Spinal cord (tissue), 10 donors: ENCODE data around the gene SLC8A3. TPM values are rescaled to one million over a fixed set of nuclear protein-coding genes. Genes with fewer than 3 reads are reported as not detected.
A peak's percentile ranks its signal among the peaks of the same experiment; 100 is the strongest.

Experiments
- DNase-seq, 6 donors: peaks; one replicate each; pipeline versions ENCODE4 v3.0.0 to v3.0.0-alpha.2; 2013 to 2015; ENCODE audit warnings: low spot score in 6 of 6, low read depth in 4 of 6
- H3K27ac ChIP-seq: one replicate; pipeline ENCODE4 v1.5.1; 2013; ENCODE audit warnings: low read depth, low read length, control low read depth
- H3K27me3 ChIP-seq: one replicate; pipeline ENCODE4 v1.6.1; 2013; ENCODE audit warnings: low read length; ENCODE audit not compliant: control insufficient read depth, insufficient read depth
- H3K36me3 ChIP-seq: one replicate; pipeline ENCODE4 v1.6.1; 2013; ENCODE audit warnings: low read length; ENCODE audit not compliant: control insufficient read depth, insufficient read depth
- H3K4me1 ChIP-seq: one replicate; pipeline ENCODE4 v1.6.1; 2013; ENCODE audit warnings: low read length; ENCODE audit not compliant: control insufficient read depth, insufficient read depth
- H3K4me3 ChIP-seq: one replicate; pipeline ENCODE4 v1.5.1; 2013; ENCODE audit warnings: low read depth, low read length, control low read depth
- H3K9me3 ChIP-seq: one replicate; pipeline ENCODE4 v1.6.1; 2013; ENCODE audit warnings: low read length; ENCODE audit not compliant: control insufficient read depth, insufficient read depth
- WGBS: methylation state at CpG from one replicate; pipeline ENCODE4 v1.1.5; 2013; ENCODE audit warnings: missing lambda C conversion rate; ENCODE audit not compliant: insufficient coverage; 5-methylcytosine and 5-hydroxymethylcytosine counted together
- polyA plus RNA-seq, 2 donors: library from polyadenylated mRNA; unstranded; fragments of 120-200 nt; gene quantifications; one replicate each; pipeline ENCODE4 v1.2.1, GENCODE V29; 2013; ENCODE audit not compliant: insufficient read length in 2 of 2
- total RNA-seq, 2 donors: library from RNA; depleted of rRNA in 1 of 2; stranded (reverse); fragments of 120-200 nt in 1 of 2; fragments of >200 nt in 1 of 2; gene quantifications; one replicate each; pipeline versions ENCODE4 v1.2.3 to v1.2.4, GENCODE V29; 2013 to 2014
- donor health status: healthy.

Gene SLC8A3
- total and polyA plus RNA-seq, 4 donors: 11.1 to 39.9 (median 28.8) TPM

DNA sequence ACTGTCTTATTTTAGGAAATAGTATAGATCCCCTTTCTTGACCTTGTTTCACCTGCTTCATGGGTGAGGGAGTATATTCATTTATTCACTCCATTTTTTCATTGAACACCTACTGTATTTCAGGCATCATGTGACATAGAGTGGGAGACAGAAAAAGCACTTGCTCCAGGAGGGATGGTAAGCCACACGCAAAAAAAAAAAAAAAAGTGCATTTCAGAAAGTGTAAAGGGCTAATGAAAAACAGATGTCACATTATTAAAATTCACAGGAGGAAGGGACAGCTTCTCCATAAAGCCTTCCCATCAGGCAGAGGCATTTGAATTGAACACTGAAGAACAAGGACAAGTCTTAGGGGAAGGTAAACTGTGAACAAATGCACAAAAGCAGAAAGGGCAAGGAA lies 7.5 kb downstream of the SLC8A3 start:
- no peaks in the 10 kb centered on the region for H3K36me3 ChIP-seq
- H3K4me3 ChIP-seq: no peak overlapping the region
- no CpG with 5 or more reads among the region's 1 CpG for WGBS
- no peak for DNase-seq
- H3K27ac ChIP-seq: no peak overlapping the region
- no peaks in the 10 kb centered on the region for H3K27me3 ChIP-seq
- H3K9me3 ChIP-seq: no peaks in the 10 kb centered on the region
- H3K4me1 ChIP-seq: no peaks in the 10 kb centered on the region

DNA sequence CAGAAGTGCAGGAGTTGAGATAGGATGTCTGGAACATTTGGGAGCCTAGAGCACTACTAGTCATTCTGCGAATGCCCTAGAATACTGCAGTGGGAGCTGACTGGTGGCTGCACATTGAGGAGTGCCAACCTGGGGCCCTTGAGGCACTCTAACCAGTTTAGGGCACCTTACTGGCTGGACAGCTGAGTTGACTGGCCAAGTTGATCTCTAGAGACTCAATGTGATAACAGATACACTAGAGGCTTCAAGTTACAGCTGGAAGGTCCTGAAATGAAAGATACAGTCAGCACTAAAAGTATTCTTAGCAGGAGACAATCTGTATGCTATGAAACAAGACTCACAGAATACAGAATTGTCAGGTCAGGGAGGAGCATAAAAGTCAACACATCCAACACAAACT lies 8.0 kb downstream of the SLC8A3 start:
- H3K4me1 ChIP-seq: no peaks in the 10 kb centered on the region
- whole genome bisulfite sequencing: 92% methylated on average over 1 of the region's 1 CpG

DNA sequence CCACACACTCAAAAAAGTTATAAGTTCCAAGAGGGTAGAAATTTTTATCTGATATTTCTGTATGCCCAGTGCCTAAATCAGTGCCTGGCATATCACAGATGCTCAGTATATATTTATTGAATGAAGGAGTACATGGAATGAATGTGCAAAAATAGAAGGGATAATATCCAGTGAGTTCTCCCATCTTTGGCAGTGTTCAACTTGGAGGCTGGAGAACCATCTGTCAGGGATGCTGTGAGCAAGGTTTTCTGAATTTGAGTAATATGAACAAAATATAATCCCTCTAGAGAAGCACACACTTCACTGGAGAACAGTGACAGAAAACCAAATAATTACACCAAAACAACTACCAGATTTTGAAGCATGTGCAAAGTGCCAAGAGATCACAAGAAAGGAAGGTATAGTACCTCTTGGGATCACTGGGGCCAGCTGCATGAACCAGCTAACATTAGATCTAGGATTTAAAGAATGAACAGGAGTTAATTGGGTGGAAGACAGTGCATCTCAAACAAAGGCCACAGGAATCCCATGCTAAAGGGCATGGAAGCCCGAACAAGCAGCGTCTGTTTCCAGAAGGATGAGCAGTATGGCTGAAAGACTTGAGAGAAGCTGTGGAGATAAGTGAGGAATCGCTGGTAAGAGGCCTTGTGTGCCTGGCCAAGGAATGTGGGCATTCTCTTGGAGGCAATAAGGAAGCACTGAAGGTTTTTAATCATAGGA lies 11.5 kb downstream of the SLC8A3 start:
- Histone ChIP-seq H3K27me3 (no peaks in the 10 kb centered on the region), H3K4me1 (no peaks in the 10 kb centered on the region), H3K36me3 (no peaks in the 10 kb centered on the region), H3K9me3 (no peaks in the 10 kb centered on the region), H3K27ac (no peak overlapping the region), H3K4me3 (no peak overlapping the region)
- WGBS: 27% methylated on average over 3 of the region's 3 CpGs
- peak in 1 of 6 donors; percentile 88 for DNase-seq

More for the DNA sequence above, 8.0 kb downstream of the SLC8A3 start:
- DNase-seq: no peak
- no peaks in the 10 kb centered on the region for H3K9me3 ChIP-seq
- no peaks in the 10 kb centered on the region for H3K27me3 ChIP-seq
- H3K4me3 ChIP-seq: no peak overlapping the region
- H3K36me3 ChIP-seq: no peaks in the 10 kb centered on the region
- H3K27ac ChIP-seq: no peak overlapping the region

DNA sequence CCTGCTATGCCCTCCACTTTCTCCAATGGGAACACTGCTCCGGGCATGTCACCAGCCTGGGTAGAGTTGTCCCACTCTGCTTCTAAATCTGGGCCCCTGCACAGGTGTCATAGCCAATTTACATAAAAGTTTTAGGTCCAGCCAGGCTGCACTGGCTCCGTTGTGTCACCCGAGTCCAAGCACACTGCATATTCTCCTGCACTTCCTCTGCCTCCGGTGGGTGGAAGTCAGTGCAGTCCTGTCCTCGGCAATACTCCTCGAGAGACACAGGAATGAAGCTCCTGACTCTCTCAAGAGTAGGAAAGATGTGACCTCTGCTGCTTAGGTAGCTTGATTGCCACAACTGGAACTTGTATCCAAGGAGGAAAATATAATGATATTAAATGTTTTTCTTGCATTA lies 15.2 kb downstream of the SLC8A3 start:
- H3K9me3 ChIP-seq: no peaks in the 10 kb centered on the region
- no peaks in the 10 kb centered on the region for H3K27me3 ChIP-seq
- no peaks in the 10 kb centered on the region for H3K4me1 ChIP-seq
- H3K36me3 ChIP-seq: no peaks in the 10 kb centered on the region
- DNase-seq: no peak
- no peak overlapping the region for H3K4me3 ChIP-seq
- no peak overlapping the region for H3K27ac ChIP-seq
- WGBS: 81% methylated on average over 5 of the region's 6 CpGs

DNA sequence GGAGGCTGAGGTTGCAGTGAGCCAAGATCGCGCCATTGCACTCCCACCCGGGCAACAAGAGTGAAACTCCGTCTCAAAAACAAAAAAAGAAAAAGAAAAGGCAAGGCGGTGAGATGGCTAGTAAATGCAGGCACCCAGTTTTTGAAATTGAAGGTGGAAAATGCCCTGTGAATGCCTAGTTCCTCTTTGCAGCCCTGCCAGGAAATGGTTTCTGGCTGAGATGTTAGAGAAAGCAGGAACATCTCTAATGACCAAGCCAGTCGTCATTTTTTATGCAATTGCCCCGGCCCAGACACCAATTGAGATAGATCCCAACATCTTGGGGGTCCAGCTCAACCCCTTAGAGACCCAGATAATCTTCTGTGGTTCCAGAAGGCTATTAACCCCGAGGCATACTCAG lies 17.0 kb downstream of the SLC8A3 start:
- no peaks in the 10 kb centered on the region for H3K9me3 ChIP-seq
- peaks cover 5% of the 10 kb centered on the region for H3K36me3 ChIP-seq
- H3K4me3 ChIP-seq: no peak overlapping the region
- H3K27me3 ChIP-seq: no peaks in the 10 kb centered on the region
- no peaks in the 10 kb centered on the region for H3K4me1 ChIP-seq
- no peak overlapping the region for H3K27ac ChIP-seq
- 77% methylated on average over 6 of the region's 8 CpGs for WGBS
- no peak for DNase-seq

DNA sequence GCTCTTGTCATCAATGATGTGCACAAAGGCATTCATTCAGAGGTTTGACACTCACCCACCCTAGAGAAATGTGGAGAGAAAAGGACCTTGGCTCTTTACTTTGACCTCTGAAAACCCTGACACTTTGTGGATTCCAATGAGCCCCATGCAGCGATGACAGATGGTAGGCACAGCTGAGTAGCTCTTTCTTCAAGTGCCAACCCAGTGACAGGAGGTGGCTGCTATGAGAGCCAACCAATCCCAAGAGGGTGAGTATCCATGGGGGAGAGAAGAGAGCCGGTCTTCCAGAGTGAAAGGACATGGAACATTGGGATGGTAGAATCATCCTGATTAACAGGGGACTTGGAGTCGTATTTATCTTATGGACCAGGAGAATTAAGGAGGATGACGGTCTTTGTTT lies 17.8 kb downstream of the SLC8A3 start:
- Histone ChIP-seq H3K27me3 (no peaks in the 10 kb centered on the region), H3K36me3 (peaks cover 7% of the 10 kb centered on the region), H3K4me3 (no peak overlapping the region), H3K9me3 (no peaks in the 10 kb centered on the region), H3K4me1 (no peaks in the 10 kb centered on the region), H3K27ac (no peak overlapping the region)
- no peak for DNase-seq
- 100% methylated on average over 4 of the region's 4 CpGs for WGBS

DNA sequence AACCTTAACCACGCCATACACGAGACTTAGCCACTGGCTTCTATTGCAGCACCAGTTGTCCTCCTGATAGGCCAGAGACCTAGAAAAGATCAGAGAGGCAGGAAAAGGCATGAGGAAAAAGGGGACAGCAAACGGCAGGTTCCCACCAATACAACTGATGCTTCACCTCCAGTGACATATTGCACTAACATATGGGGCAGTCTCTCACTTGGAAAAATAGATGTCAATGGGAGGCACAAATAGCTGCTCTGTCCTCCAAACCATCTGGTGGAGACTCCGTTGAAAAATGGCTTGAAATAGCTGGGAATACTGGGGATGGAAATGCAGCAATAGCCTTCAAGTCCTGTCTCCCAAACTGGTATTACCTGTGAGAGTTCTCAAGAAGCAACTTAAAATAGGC lies 20.3 kb downstream of the SLC8A3 start:
- Histone ChIP-seq H3K27ac (no peak overlapping the region), H3K4me1 (no peaks in the 10 kb centered on the region), H3K4me3 (no peak overlapping the region), H3K36me3 (peaks cover 7% of the 10 kb centered on the region), H3K27me3 (no peaks in the 10 kb centered on the region), H3K9me3 (no peaks in the 10 kb centered on the region)
- 93% methylated on average over 3 of the region's 4 CpGs for WGBS
- DNase-seq: no peak

DNA sequence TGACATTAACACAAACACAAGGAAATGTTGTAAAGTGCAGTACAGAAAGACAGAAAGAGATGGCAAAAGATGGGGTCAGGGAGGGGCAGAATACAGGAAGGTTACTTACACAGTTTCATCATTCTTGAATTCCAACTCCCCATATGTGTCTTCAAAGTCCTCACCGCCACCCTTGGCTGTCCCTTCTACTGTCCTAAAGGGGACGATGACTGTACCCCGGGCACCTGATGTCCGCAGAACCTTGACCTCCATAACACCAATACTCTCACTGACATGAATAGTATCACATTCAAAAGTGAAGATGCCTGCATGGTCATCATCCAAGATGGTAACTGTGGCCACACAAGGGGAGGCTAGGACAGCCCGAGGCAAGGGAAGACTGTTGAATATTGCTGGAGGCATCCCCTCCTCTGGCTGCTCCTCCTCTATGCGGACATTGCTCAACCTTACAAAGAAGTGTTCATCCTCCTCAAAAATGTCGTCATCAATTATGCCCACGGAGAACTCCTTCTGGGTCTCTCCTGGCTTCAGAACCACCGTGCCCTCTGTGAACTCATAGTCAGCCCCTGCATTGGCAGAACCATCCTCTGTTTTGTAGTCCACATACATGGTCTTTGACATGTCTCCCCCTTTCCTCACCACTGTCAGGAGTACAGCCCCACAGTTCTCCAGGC lies 22.1 kb downstream of the SLC8A3 start:
- peaks cover 7% of the 10 kb centered on the region for H3K36me3 ChIP-seq
- no peak overlapping the region for H3K4me3 ChIP-seq
- no peaks in the 10 kb centered on the region for H3K9me3 ChIP-seq
- no peaks in the 10 kb centered on the region for H3K4me1 ChIP-seq
- H3K27me3 ChIP-seq: no peaks in the 10 kb centered on the region
- WGBS: 96% methylated on average over 9 of the region's 9 CpGs
- H3K27ac ChIP-seq: no peak overlapping the region
- DNase-seq: no peak

DNA sequence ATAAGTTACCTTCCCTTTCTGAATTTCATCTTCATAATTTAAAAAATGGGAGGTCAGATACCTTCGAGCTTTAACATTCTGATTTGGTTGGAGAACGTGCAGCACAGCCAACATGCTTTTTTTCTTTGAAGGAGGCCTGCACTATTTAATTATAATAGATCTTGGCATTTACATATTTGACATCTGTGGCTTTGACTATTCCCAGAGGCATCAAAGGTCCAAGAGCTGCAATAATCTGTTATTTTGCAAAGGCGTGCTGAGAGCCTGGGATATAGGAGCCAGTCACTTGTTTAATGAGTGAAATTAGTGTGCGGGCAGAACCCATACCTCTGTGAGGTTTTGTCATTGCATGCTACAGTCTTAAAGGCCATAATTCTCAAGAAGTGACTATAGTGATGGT lies 26.4 kb downstream of the SLC8A3 start:
- DNase-seq: no peak

DNA sequence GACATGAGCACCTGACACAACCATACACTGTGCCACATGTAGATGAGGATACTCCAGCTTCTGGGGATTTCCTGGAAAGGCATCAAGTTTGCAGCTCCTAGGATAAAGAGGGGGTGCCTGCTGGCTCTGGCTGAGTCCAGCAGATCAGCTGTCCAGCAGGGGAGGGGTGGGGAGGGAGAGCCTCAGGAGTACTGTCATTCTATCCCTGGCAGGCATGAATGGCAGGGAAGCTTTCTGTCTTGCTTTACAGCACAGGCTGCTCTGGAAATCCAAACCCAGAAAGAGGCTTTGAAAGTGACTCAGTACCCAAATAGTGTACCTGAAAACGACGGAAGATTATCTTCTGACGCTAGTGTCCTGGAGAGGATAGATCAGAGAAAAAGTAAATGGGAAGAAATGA lies 32.2 kb downstream of the SLC8A3 start:
- no peaks in the 10 kb centered on the region for H3K9me3 ChIP-seq
- no CpG with 5 or more reads among the region's 3 CpGs for WGBS
- no peaks in the 10 kb centered on the region for H3K36me3 ChIP-seq
- H3K27me3 ChIP-seq: peaks cover 2% of the 10 kb centered on the region
- H3K4me3 ChIP-seq: no peak overlapping the region
- DNase-seq: no peak
- no peaks in the 10 kb centered on the region for H3K4me1 ChIP-seq
- H3K27ac ChIP-seq: no peak overlapping the region

More for the DNA sequence above, 26.4 kb downstream of the SLC8A3 start:
- no peaks in the 10 kb centered on the region for H3K9me3 ChIP-seq
- 79% methylated on average over 2 of the region's 4 CpGs for WGBS
- H3K4me1 ChIP-seq: no peaks in the 10 kb centered on the region
- H3K4me3 ChIP-seq: no peak overlapping the region
- H3K27me3 ChIP-seq: no peaks in the 10 kb centered on the region
- H3K27ac ChIP-seq: no peak overlapping the region
- peaks cover 7% of the 10 kb centered on the region for H3K36me3 ChIP-seq
